Measurements from ENCODE around the gene DAPL1. TPM values are rescaled to one million over a fixed set of nuclear protein-coding genes. Genes with fewer than 3 reads are reported as not detected.

DAPL1 gene, protein sequence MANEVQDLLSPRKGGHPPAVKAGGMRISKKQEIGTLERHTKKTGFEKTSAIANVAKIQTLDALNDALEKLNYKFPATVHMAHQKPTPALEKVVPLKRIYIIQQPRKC
- total RNA-seq = 1 to 10 TPM in 1 of 4 donors, not detected in 3; 1.5 TPM

DNA sequence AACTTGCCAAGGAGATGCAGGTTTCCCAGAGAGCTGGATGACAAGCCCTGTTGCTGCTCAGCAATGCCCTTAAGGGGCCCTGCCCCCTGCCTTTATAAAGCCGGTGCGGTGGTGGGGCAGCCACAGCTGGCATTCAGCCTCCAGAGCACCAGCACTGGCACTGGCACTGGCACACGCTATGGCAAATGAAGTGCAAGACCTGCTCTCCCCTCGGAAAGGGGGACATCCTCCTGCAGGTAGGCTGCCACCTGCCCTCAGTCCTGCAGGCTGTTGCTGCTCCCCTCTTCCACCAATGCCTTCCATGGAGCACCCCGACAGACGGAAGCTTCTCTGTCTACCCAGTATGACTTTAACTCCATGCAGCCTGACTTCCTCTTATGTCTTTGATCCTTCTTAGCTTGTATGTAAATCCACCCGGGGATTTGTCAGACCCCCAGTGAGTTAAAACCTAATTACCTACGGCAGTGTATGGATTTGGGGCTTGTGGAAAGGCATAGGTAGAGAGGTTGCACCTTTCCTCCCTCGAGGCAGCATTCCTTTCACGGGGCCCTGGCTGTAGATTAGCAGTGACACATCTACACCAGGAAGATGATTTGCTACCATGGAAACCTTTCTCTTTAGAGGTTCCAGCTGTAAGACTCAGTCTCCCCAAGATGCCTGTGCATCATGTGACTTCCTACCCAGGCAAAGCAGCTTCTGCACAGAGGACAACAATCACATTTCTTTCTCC, at the start of gene DAPL1:
TSS of gene DAPL1 (plus strand) at position 123 of the 730 bp plus-strand sequence. CDS start at position 179, 56 bp downstream.
- DNase-seq (ENCODE audit: low spot score) (no peak), ATAC-seq (ENCODE audit: low FRiP score) (no peak)
- TF ChIP-seq, protein P1, sequence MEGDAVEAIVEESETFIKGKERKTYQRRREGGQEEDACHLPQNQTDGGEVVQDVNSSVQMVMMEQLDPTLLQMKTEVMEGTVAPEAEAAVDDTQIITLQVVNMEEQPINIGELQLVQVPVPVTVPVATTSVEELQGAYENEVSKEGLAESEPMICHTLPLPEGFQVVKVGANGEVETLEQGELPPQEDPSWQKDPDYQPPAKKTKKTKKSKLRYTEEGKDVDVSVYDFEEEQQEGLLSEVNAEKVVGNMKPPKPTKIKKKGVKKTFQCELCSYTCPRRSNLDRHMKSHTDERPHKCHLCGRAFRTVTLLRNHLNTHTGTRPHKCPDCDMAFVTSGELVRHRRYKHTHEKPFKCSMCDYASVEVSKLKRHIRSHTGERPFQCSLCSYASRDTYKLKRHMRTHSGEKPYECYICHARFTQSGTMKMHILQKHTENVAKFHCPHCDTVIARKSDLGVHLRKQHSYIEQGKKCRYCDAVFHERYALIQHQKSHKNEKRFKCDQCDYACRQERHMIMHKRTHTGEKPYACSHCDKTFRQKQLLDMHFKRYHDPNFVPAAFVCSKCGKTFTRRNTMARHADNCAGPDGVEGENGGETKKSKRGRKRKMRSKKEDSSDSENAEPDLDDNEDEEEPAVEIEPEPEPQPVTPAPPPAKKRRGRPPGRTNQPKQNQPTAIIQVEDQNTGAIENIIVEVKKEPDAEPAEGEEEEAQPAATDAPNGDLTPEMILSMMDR (IDR thresholded peaks at IDR 0.05) = no peak

DNA sequence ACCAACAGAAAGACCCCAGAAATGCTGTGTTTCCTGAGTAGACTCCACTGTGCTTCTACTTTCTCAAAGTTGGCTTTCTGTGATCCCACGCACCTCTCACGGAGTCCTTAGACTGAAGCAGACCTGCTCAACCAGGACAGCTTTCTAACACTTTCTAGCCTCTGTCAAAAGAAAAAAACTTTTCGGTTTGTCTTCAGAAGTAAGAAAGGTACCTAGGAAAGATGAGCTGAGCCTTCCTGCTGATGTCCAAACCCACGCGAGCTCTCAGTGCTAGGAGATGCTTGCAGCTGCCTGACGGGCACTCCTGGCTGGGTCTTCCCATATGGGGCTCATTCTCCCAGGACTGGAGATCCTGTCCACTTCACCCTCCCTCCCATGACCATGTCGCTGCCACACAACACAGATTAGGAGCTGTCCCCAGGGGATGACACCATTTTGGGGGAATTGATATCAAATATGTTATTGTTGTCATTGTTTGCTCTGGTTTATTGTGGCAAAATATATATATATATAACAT, 49.2 kb upstream of the DAPL1 start:
- DNase-seq (ENCODE audit: low spot score) = no peak
- TF ChIP-seq, protein P1 (IDR thresholded peaks at IDR 0.05) = no peak
- no peak for ATAC-seq (ENCODE audit: low FRiP score)

DNA sequence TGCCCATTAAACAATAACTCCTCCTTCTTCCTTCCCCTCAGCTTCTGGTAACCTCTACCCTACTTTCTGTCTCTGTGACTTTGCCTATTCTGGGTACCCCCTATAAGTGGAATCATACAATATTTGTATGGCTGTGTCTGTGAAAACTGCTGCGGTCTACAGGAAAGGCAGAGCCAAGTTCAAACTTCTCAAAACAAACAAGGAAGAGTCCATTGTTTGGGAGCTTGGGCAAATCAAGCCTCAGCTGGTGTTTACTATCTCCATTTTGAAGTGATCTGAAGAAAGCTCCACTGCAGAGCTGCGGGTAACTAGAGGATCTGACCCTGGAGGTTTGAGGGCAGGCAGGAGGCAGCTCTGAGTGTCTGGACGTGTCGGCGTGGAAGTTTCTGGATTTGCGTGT, 48.6 kb upstream of the DAPL1 start:
- ATAC-seq (ENCODE audit: low FRiP score) (no peak), DNase-seq (ENCODE audit: low spot score) (no peak)
- TF ChIP-seq, protein P1 (IDR thresholded peaks at IDR 0.05) = no peak

GRCh38 chr2:158747281-158747680, 47.8 kb upstream of the DAPL1 start:
- DNase-seq (ENCODE audit: low spot score) (no peak), ATAC-seq (ENCODE audit: low FRiP score) (no peak)
- TF ChIP-seq, protein P1 (IDR thresholded peaks at IDR 0.05) = no peak

- no peak for DNase-seq (ENCODE audit: low spot score)
- TF ChIP-seq, protein P1 (IDR thresholded peaks at IDR 0.05) = no peak
- ATAC-seq (ENCODE audit: low FRiP score) = no peak
These were observed 46.1 kb upstream of the DAPL1 start for GRCh38 chr2:158748926-158749590.

DNA sequence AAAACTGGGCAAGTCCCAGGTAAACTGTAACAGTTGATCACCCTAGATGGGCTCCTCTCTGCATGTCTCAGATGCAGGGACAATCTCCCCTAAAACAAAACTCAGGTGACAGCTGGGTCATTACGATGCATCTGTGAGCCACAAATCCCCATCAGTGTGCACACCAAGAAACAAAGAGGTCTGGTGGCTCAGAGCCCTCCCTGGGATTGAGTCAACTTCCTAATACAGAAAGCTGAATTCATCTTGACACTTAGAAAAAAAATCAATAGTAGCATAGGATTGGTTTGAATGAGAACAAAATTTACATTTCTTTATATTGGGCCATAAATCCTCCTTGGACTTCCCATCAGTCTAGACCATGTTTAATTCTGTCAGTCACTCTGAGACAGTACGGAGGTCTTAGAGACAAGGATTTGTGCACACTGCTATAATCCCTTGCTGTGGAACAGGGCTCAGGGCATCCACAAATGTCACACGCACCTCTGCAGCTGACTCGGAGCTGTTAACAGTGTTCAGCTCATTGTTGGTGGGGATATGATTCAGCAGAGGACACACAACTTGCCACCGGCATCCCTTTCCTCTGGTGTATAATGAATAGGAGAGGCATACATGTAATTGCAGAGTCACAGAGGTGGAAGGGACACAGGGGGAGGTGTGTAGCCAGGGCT, 44.5 kb upstream of the DAPL1 start:
- no peak for DNase-seq (ENCODE audit: low spot score)
- TF ChIP-seq, protein P1 (IDR thresholded peaks at IDR 0.05) = no peak
- no peak for ATAC-seq (ENCODE audit: low FRiP score)
